HT1080 (cell line): Measurements from ENCODE around the gene MAP3K1. TPM values are rescaled to one million over a fixed set of nuclear protein-coding genes. Genes with fewer than 3 reads are reported as not detected.

Source experiments
- DNase-seq: peaks from one replicate; pipeline ENCODE4 v3.0.0-alpha.2; 2015; ENCODE audit warnings: low read depth
- total RNA-seq: library from RNA; depleted of rRNA; stranded (reverse); fragments of >200 nt; shearing (Covaris generic); gene quantifications from 2 replicates; pipeline ENCODE4 v1.2.3, GENCODE V29; 2014; rRNA removed

Gene MAP3K1
- total RNA-seq, 1 experiment from 2014 or later = 5.1 TPM

GRCh38 chr5:56900858-56901578 is 85.7 kb downstream of the MAP3K1 start:
- DNase-seq = peak; percentile 61

DNA sequence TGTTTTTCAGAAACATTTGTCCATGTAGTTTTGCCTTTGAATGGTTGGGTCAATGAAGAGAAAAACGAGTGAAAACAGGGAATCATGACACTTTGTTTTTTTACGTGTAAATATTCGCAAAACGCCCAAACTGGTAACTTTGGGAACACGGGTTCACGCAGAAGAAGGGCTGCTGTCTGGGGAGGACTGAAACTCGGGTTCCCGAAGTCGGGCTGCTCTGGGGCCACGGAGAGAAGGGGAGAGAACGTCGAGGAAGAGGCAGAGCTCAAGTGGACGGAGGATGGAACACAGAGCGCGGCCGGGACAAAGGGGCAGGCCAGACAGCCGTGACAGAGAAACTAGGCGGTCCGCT is 93.6 kb downstream of the MAP3K1 start:
- DNase-seq = no peak

DNA sequence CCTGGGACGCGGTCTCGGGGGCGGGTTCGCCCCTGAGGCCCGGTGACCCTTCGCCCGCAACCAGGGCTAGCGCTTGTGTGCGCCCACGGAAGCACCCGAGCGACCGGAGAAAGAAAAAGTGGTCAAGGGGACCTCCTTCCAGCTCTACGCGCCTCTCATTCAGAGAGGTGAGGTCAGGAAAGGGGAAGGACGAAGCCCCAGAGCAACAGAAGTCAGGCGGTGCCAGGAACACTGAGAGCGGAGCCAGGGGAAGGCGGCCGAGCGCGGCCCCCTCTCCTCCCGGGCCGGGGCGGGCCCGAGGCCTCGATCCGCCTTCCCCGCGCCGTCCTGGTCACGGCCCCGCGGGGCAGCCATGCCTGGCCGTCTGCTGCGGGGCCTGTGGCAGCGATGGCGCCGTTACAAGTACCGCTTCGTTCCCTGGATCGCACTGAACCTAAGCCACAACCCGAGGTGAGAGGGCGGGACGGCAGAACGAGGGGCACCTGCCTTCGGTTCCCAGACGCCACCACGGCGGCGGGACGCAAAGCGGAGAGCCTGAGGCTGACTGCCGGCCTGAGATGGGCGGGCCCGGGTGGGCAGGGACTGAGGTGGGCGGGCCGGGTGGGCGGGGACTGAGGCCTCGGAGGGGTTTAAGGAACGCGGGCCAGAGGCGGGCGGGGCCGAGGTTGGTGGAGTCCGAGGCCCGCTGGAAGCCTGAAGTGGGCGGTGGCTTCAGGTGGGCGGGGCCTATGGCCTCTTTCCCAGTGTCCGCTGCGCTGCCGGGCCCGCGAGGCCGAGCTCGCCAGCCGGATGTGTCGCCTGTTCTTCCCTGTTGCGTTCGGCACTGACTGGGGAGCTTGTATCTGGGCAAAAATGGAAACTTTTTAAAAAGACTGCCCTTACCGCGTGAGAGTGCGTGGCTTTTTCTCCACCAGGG is 94.2 kb downstream of the MAP3K1 start, which contains the start of gene SETD9:
SETD9 (plus strand) TSS at position 303 of the 916 bp plus-strand sequence; CDS start at position 353, 50 bp downstream.
- peak; percentile 95 for DNase-seq

DNA sequence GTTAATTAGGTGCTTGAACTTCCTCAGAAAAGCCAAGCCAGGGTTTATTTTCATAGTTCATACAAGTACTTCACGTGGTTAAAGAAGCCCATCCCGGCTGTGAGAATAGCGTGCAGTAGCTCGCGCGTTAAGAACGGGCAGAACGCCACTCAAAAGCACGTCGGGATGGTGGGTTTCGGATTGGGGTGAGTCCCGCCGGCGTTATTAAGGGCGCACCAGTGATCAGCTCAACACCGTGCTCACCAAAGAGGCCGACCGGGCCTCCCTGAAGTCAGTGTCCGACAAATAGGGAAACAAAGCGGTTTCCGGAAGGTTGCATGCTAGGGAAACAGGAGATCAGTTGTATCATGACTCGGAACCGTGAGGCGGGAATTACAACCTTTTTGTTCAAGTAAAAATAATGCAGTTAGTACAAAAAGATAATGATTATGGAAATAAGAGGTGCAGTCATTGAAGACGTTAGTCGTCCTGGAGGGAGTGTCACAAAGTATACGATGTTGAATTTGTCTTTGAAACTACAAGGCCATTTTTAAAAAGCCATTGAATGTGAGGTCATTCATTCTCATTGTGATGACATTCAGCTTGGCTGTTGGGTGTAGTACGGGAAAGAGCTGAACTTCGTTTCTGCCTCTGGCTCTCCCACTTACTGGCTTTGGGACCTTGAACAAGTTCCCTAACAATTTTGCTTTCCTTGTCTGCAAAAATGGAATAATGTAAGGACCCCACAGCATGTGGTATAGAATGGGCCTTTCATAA is 95.0 kb downstream of the MAP3K1 start:
- no peak for DNase-seq

DNA sequence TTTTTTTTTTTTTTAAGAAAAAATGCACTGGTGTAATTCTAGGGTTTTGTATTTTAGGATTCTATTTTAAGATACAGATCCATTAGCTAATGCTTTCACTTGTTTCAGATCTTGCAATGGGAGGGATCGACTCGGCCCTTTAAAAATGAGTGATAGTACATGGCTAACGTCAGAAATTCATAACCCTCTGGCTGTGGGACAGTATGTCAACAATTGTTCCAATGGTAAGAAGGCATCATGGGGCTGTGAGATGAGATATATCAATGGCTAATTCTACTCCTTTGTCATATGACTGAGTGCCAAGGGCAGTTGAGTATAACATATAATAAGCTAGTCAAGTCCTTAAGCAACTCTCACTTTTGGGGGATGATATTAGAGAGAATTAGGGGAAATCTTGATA is 98.4 kb downstream of the MAP3K1 start:
- no peak for DNase-seq

DNA sequence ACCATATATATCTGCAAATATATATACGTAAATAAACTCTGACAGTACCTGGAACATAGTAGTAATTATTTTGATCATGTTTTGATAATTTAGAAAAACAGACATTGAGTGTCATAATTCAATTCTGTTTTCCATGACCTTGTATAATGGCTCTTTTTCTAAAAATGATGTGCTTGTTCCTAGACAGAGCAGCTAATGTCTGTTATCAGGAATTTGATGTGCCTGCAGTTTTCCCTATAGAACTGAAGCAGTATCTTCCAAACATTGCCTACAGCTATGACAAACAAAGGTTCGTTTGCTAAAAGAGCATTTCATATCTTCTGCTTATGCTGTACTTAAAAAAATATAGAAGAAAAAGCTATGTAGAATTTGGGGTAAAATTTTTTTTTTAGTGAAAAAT is 99.3 kb downstream of the MAP3K1 start:
- no peak for DNase-seq

DNA sequence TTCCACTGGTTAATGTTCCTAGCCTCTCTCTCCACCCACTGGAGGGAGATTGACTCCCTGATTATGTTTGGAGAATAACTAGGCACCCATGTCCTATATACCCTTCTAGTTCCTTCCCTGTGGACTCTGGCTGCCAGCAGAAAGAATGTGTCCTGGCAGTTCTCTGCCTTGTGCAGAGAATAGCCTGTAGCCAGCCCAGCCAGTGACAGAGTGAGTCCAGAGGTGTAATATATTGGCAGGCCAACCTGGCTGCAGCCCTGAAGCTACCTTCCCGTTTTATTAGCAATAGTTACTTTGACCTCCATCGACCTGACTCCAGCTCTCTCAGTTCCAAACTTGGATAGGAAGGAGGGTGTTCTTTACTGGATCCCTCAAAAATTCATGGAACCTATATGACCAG is 102.2 kb downstream of the MAP3K1 start:
- no peak for DNase-seq

- DNase-seq = no peak
These were observed 102.7 kb downstream of the MAP3K1 start for GRCh38 chr5:56918054-56918453.

DNA sequence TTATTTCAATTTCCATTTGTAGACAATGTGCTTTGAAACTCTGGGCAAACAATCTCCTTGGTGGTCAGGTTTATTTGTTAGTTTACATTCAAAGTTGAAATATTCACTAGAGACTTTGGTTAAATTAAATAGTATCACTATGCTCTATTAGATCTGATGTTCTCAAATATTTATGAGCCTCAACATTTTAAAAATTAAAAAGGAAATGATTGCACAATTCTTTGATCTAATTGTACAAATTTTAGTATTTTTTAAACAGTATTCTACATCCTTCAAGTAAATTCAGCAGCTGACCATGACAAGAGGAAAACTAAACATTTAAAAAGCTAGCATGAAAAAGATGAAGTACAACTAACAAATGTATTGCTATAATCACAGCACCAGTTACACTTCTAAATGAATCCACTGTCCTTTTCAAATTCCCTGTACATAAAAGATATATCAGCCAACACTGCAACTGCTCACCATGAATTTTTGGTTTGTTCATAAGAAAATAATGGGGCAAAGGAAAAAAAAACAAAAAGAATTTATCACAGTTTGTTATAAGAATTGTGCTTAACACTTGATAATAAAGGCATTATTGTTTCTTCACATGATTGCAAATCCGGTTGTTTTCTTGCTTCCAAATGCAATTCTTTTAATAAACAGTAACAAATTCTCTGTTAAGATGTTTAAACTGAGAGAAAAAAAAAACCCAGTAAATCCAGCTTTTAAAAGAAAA is 104.8 kb downstream of the MAP3K1 start:
- DNase-seq = no peak

DNA sequence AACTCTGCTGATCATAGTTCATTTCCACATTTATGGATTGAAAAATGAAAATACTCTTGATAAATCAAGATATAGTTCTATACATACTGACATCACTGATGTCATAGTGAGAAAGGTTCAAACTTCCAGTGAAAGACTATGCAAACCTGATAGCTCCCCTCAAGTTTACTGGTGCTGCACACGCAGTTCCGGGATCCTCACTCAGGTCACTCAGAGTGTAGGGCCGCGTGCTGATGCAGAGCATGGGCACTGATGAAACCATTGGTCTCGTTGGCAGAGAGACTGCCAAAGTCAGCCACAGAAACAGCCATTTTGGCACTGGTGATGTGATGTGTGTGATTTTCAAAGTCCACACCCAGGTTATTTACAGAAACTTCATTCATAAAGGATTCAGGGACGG is 107.6 kb downstream of the MAP3K1 start:
- no peak for DNase-seq

- DNase-seq = no peak
These were observed 119.0 kb downstream of the MAP3K1 start for GRCh38 chr5:56934325-56934724.

DNA sequence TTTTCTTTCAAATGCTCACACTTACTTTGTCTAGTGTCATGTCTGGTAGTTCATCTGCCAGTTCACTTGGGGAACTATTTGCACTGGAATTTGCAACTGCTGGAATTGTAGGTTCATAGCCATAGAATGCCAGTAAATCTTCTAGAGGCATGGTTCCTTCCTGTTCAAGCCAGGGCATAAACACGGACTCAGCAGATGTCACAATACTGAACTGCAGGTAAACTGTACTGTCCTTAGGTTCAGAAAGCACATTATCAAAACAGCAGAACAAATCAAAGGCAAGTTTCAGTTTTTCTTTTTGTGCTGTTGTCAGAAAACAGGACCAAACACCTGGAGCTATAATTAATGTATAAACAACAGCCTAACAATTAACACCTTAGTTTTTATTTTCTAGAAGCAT is 123.5 kb downstream of the MAP3K1 start:
- DNase-seq = no peak

- no peak for DNase-seq
These were observed 126.6 kb downstream of the MAP3K1 start for GRCh38 chr5:56941981-56942380.

Other genes starting within 250 kb of the MAP3K1 start
- gene SETD9, start 94.0 kb downstream of the MAP3K1 start, total RNA-seq = 19.6 and 23.1 TPM in 2 replicates
- gene MIER3, start 136.6 kb downstream of the MAP3K1 start, total RNA-seq = 7.9 and 9.5 TPM in 2 replicates